NB4 (cell line): ENCODE data around the gene SLC1A4.

Experiments
- CTCF ChIP-seq: IDR thresholded peaks from one replicate; pipeline ENCODE4 v1.5.1; 2012; ENCODE audit warnings: low read depth, low read length
- MYC ChIP-seq: IDR thresholded peaks from 2 replicates; pipeline ENCODE4 v1.6.1; 2011; ENCODE audit warnings: low read depth, low read length
- POLR2A ChIP-seq: IDR thresholded peaks from 2 replicates; pipeline ENCODE4 v1.6.1; 2011; ENCODE audit warnings: mild to moderate bottlenecking; ENCODE audit not compliant: insufficient read length; ENCODE audit errors: extremely low read depth
- TF ChIP-seq, protein P1 (sequence below): IDR thresholded peaks from 2 replicates; pipeline ENCODE4 v1.6.1; 2011; ENCODE audit warnings: low read depth, low read length

- TF ChIP-seq POLR2A: no peak
- no peak for TF ChIP-seq CTCF
- no peak for TF ChIP-seq MYC
- TF ChIP-seq, protein P1, sequence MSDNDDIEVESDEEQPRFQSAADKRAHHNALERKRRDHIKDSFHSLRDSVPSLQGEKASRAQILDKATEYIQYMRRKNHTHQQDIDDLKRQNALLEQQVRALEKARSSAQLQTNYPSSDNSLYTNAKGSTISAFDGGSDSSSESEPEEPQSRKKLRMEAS: no peak
Measured at GRCh38 chr2:65043001-65043400, 53.8 kb downstream of the SLC1A4 start.
